K562 (cell line): ENCODE results near the gene SPINT2. TPM values are rescaled to one million over a fixed set of nuclear protein-coding genes. Genes with fewer than 3 reads are reported as not detected.
A peak's percentile ranks its signal among the peaks of the same experiment; 100 is the strongest.

Source experiments
- BRCA1 ChIP-seq, 2 experiments: fragments of 450-650 bp in 1 of 2; sonication (generic) in 1 of 2; formaldehyde crosslinking in 1 of 2; IDR thresholded peaks; 2 replicates each; pipeline versions ENCODE4 v1.5.0 to v1.6.1; 2017 to 2020; ENCODE audit warnings: mild to moderate bottlenecking in 1 of 2, missing genetic modification reagents in 1 of 2
- DACH1 ChIP-seq: fragments of 450-650 bp; IDR thresholded peaks from 2 replicates; pipeline ENCODE4 v1.6.1; 2018; ENCODE audit not compliant: partially characterized antibody
- ELK1 ChIP-seq: sonication (generic); formaldehyde crosslinking; IDR thresholded peaks from 2 replicates; pipeline ENCODE4 v1.8.1; 2022; ENCODE audit warnings: missing genetic modification reagents
- GTF2A2 ChIP-seq: IDR thresholded peaks from 2 replicates; pipeline ENCODE4 v1.6.1; 2016; ENCODE audit warnings: mild to moderate bottlenecking, missing genetic modification characterization, missing compliant biosample characterization
- KAT7 ChIP-seq: sonication (generic); formaldehyde crosslinking; IDR thresholded peaks from 2 replicates; pipeline ENCODE4 v1.8.0; 2022; ENCODE audit warnings: missing genetic modification reagents, mild to moderate bottlenecking, borderline replicate concordance
- PYGO2 ChIP-seq: fragments of 450-650 bp; IDR thresholded peaks from 2 replicates; pipeline ENCODE4 v1.6.1; 2016; ENCODE audit warnings: mild to moderate bottlenecking, missing genetic modification characterization, moderate library complexity, missing compliant biosample characterization
- RBM17 ChIP-seq: fragments of 200-400 bp; formaldehyde crosslinking; IDR thresholded peaks from 2 replicates; pipeline ENCODE4 v1.6.1; 2017; ENCODE audit warnings: low read depth, mild to moderate bottlenecking, low read length, borderline replicate concordance
- TCF7 ChIP-seq: sonication (generic); IDR thresholded peaks from 2 replicates; pipeline ENCODE4 v1.6.1; 2016; ENCODE audit warnings: antibody characterized with exemption, borderline replicate concordance
- ZNF444 ChIP-seq: fragments of 250-450 bp; sonication (Bioruptor Pico); IDR thresholded peaks from 2 replicates; pipeline ENCODE4 v1.4.0; 2020; ENCODE audit warnings: mild to moderate bottlenecking, moderate library complexity
- ZNF766 ChIP-seq: fragments of 200-800 bp; sonication (Bioruptor generic); conservative IDR thresholded peaks from 2 replicates; pipeline ENCODE4 v1.6.1; 2016; ENCODE audit warnings: missing genetic modification characterization, missing compliant biosample characterization
- polyA plus RNA-seq, 8 experiments: library from polyadenylated mRNA; depleted of rRNA in 4 of 8; stranded (reverse) in 5 of 8; unstranded in 3 of 8; fragments of >200 nt; fragmentation: Nextera tagmentation in 2 of 8; fragmentation: Illumina TruSeq in 1 of 8; extraction: Ambion mirVana in 2 of 8; extraction: Trizol in 1 of 8; gene quantifications; 2 replicates each; pipeline versions ENCODE4 v1.2.1 to v1.2.3, GENCODE V29; 2011 to 2014; ENCODE audit warnings: inconsistent platforms in 1 of 8, missing spikeins in 1 of 8
- total RNA-seq, 7 experiments: library from RNA; depleted of rRNA in 6 of 7; stranded (reverse); fragments of >200 nt in 6 of 7; fragmentation: Illumina TruSeq in 2 of 7; extraction: Trizol in 2 of 7; gene quantifications; 2 replicates each; pipeline versions ENCODE4 v1.2.1 to v1.2.3, GENCODE V29; 2011 to 2021; ENCODE audit warnings: low replicate concordance in 1 of 7
- TF ChIP-seq, protein P1 (sequence below): fragments of 450-650 bp; IDR thresholded peaks from 2 replicates; pipeline ENCODE4 v1.6.1; 2016; ENCODE audit warnings: mild to moderate bottlenecking, moderate library complexity
- TF ChIP-seq, protein P2 (sequence below), 2 experiments: fragments of 450-650 bp in 1 of 2; sonication (generic) in 1 of 2; formaldehyde crosslinking; conservative IDR thresholded peaks; 2 replicates each; pipeline versions ENCODE4 v1.4.0 to v1.8.1; 2020 to 2022; ENCODE audit warnings: mild to moderate bottlenecking in 1 of 2, missing genetic modification reagents in 1 of 2
- TF ChIP-seq, protein P3 (sequence below): fragments of 250-450 bp; sonication (Bioruptor Pico); IDR thresholded peaks from 2 replicates; pipeline ENCODE4 v1.8.0; 2021; ENCODE audit warnings: borderline replicate concordance, mild to moderate bottlenecking, moderate library complexity; ENCODE audit not compliant: poor library complexity, severe bottlenecking

The SPINT2 gene
- total and polyA plus RNA-seq, 9 of the 15 experiments (the other 6 are each of a cell fraction or from before 2014, with no cell fraction given), result 0.65 to 4.5 (median 3.4) TPM

- no peak for TF ChIP-seq PYGO2 (tag)
- TF ChIP-seq ZNF766, result no peak
- TF ChIP-seq RBM17, result no peak
- TF ChIP-seq, protein P1, sequence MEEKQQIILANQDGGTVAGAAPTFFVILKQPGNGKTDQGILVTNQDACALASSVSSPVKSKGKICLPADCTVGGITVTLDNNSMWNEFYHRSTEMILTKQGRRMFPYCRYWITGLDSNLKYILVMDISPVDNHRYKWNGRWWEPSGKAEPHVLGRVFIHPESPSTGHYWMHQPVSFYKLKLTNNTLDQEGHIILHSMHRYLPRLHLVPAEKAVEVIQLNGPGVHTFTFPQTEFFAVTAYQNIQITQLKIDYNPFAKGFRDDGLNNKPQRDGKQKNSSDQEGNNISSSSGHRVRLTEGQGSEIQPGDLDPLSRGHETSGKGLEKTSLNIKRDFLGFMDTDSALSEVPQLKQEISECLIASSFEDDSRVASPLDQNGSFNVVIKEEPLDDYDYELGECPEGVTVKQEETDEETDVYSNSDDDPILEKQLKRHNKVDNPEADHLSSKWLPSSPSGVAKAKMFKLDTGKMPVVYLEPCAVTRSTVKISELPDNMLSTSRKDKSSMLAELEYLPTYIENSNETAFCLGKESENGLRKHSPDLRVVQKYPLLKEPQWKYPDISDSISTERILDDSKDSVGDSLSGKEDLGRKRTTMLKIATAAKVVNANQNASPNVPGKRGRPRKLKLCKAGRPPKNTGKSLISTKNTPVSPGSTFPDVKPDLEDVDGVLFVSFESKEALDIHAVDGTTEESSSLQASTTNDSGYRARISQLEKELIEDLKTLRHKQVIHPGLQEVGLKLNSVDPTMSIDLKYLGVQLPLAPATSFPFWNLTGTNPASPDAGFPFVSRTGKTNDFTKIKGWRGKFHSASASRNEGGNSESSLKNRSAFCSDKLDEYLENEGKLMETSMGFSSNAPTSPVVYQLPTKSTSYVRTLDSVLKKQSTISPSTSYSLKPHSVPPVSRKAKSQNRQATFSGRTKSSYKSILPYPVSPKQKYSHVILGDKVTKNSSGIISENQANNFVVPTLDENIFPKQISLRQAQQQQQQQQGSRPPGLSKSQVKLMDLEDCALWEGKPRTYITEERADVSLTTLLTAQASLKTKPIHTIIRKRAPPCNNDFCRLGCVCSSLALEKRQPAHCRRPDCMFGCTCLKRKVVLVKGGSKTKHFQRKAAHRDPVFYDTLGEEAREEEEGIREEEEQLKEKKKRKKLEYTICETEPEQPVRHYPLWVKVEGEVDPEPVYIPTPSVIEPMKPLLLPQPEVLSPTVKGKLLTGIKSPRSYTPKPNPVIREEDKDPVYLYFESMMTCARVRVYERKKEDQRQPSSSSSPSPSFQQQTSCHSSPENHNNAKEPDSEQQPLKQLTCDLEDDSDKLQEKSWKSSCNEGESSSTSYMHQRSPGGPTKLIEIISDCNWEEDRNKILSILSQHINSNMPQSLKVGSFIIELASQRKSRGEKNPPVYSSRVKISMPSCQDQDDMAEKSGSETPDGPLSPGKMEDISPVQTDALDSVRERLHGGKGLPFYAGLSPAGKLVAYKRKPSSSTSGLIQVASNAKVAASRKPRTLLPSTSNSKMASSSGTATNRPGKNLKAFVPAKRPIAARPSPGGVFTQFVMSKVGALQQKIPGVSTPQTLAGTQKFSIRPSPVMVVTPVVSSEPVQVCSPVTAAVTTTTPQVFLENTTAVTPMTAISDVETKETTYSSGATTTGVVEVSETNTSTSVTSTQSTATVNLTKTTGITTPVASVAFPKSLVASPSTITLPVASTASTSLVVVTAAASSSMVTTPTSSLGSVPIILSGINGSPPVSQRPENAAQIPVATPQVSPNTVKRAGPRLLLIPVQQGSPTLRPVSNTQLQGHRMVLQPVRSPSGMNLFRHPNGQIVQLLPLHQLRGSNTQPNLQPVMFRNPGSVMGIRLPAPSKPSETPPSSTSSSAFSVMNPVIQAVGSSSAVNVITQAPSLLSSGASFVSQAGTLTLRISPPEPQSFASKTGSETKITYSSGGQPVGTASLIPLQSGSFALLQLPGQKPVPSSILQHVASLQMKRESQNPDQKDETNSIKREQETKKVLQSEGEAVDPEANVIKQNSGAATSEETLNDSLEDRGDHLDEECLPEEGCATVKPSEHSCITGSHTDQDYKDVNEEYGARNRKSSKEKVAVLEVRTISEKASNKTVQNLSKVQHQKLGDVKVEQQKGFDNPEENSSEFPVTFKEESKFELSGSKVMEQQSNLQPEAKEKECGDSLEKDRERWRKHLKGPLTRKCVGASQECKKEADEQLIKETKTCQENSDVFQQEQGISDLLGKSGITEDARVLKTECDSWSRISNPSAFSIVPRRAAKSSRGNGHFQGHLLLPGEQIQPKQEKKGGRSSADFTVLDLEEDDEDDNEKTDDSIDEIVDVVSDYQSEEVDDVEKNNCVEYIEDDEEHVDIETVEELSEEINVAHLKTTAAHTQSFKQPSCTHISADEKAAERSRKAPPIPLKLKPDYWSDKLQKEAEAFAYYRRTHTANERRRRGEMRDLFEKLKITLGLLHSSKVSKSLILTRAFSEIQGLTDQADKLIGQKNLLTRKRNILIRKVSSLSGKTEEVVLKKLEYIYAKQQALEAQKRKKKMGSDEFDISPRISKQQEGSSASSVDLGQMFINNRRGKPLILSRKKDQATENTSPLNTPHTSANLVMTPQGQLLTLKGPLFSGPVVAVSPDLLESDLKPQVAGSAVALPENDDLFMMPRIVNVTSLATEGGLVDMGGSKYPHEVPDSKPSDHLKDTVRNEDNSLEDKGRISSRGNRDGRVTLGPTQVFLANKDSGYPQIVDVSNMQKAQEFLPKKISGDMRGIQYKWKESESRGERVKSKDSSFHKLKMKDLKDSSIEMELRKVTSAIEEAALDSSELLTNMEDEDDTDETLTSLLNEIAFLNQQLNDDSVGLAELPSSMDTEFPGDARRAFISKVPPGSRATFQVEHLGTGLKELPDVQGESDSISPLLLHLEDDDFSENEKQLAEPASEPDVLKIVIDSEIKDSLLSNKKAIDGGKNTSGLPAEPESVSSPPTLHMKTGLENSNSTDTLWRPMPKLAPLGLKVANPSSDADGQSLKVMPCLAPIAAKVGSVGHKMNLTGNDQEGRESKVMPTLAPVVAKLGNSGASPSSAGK, result peak; percentile 55
- TF ChIP-seq, protein P2, sequence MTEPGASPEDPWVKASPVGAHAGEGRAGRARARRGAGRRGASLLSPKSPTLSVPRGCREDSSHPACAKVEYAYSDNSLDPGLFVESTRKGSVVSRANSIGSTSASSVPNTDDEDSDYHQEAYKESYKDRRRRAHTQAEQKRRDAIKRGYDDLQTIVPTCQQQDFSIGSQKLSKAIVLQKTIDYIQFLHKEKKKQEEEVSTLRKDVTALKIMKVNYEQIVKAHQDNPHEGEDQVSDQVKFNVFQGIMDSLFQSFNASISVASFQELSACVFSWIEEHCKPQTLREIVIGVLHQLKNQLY (CRISPR knock-in tag; conservative IDR thresholded peaks at IDR 0.05), result no peak
- TF ChIP-seq KAT7, result no peak
- TF ChIP-seq GTF2A2 (tag), result no peak
- TF ChIP-seq ZNF444 (CRISPR knock-in tag), result no peak
- TF ChIP-seq, protein P3, sequence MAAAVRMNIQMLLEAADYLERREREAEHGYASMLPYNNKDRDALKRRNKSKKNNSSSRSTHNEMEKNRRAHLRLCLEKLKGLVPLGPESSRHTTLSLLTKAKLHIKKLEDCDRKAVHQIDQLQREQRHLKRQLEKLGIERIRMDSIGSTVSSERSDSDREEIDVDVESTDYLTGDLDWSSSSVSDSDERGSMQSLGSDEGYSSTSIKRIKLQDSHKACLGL (CRISPR knock-in tag), result no peak
- no peak for TF ChIP-seq ELK1 (CRISPR knock-in tag)
- TF ChIP-seq TCF7, result no peak
- no peak for TF ChIP-seq DACH1
- TF ChIP-seq BRCA1 (IDR thresholded peaks at IDR 0.05), result no peak
- TF ChIP-seq BRCA1 (CRISPR knock-in tag; IDR thresholded peaks at IDR 0.05), result no peak
These were observed 6.3 kb downstream of the SPINT2 start (continued) for GRCh38 chr19:38270587-38271167.
